HL-60/S4 treated with retinoic acid at 250 ng/mL for 4 days and 3 days (cell line): ENCODE results near the gene C1orf115.
"Not testable (repeated sequence)": the region's sequence is repeated elsewhere in the genome, so short reads cannot be mapped to it uniquely, and the experiment has no call there.

ENCODE experiments used
- in situ Hi-C: fragments of 300-500 bp; cut with MboI; formaldehyde crosslinking; loops from 2 replicates; pipeline ENCODE4 v1.7.0; 2022; ENCODE audit warnings: low sequenced_read_pairs

Gene C1orf115, protein sequence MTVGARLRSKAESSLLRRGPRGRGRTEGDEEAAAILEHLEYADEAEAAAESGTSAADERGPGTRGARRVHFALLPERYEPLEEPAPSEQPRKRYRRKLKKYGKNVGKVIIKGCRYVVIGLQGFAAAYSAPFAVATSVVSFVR

DNA sequence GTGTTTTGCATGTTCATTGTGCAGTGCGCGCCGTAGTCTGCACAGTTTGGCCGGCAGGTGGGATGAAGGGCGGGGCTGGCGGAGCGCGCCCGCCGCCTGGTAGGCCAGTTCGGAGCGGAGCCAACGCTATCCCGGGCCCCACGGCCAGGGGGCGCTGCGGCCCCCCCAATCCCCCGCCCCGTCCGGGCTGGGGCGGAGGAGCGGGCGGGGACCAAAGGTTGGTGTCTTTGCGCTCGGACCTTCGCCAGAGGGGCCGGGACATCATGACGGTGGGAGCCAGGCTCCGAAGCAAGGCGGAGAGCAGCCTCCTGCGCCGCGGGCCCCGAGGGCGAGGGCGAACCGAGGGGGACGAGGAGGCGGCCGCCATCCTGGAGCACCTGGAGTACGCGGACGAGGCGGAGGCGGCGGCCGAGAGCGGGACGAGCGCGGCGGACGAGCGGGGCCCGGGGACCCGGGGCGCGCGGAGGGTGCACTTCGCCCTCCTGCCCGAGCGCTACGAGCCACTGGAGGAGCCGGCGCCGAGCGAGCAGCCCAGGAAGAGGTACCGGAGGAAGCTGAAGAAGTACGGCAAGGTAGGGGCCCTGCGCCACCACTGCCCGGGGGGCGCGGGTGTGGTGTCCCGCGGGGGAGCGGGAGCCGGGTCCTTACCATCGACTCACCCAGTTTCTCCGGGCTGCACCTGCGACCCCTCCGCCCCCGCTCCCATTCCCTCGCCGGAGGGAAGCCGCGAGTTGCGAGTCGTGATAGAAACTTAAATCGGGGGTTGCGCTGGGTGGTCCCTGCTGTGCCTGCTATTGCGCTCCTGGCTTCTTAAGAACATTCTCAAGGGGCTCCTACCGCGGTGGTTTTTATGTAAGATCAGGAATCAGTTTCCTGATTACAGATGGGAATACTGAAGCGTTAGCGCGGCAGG, at the start of gene C1orf115:
C1orf115 (plus strand) TSS at position 224 of the 913 bp plus-strand sequence; CDS start at position 264, 40 bp downstream.
- in situ Hi-C loops: no loop called here

DNA sequence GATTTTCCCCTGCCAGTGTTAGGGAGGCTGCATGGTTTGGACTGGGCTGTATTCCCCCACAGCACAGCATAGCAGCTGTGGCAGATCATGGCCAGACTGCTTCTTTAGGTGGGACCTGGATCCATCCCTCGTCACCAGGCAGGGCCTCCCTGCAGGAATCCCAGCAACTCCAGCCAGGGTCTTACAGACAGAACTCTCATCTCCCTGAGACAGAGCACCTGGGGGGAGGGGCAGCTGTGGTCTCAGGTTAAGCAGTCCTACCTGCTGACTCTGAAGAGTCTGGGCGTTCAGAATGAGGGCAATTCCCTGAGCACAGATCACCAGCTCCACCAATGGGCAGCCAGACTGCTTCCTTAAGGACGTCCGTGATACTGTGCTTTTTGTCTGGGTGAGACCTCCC, 47.9 kb upstream of the C1orf115 start:
- in situ Hi-C loops: no loop called here

DNA sequence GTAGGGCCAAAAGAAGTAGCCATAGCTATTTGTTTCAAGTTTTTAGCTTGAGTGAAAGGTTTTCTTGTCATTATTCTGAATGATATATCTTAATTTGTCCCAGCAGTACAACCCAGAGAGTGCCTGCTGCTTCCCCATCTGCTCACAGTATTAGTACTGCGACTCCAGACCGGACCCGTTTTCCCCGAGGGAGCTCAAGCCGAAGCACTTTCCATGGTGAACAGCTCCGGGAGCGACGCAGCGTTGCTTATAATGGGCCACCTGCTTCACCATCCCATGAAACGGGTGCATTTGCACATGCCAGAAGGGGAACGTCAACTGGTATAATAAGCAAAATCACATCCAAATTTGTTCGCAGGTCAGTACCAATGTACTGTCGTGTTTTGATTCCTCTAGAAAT, 37.2 kb upstream of the C1orf115 start:
- in situ Hi-C loops: no loop called here

DNA sequence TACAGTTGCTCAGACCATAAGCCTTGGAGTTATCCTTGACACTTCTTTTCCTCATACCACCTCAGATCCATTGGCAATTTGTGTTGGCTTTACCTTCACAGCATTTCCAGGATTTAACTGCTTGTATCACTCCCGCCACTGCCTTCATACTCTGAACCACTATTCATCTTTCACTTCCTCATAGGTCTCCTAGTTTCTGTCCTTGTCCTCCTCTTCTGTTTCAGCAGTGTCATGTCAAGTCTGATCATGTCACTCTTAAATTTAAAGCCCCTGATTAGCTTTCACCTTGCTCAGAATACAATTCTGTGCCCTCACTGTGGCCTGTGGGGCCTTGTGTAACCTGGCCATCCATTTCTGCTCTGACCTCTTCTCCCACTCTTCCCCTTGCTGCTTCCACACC, 34.7 kb upstream of the C1orf115 start:
- in situ Hi-C loops: no loop called here

DNA sequence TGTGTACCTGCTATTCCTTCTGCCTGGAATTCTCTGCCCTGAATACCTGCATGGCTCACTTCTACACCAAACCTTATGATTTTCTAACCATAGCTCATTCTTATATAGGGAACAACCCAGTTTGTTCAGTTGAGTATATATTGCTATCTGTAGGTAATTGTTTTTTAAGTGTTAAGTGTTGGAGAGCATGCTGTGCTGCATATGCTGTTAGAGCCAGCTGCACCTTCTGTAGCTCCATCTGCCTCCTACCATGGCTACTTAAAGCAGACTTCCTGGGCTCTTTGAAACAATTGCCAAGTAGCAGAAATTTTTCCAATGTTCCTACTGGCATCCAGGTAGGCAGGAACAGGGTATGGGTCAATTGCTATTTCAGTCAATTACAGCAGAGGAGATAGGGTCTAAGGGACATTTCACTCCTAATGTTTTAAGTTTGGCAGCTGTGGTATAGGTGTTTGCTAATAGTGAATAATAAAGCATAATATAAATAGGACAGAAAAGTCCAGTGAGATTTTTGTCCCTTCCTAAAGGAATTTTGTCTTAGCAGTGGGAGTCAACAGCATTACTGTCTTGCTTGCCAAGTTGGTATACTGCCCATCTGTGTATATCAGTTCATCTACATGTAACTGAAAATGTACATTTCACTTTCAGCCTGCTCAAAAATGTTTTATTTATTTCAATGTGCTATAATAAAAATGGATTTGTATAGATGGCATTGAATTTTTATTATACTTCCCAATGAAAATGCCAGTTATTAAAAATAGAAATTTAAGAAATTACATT, 34.0 kb upstream of the C1orf115 start:
- in situ Hi-C loops: no loop called here

DNA sequence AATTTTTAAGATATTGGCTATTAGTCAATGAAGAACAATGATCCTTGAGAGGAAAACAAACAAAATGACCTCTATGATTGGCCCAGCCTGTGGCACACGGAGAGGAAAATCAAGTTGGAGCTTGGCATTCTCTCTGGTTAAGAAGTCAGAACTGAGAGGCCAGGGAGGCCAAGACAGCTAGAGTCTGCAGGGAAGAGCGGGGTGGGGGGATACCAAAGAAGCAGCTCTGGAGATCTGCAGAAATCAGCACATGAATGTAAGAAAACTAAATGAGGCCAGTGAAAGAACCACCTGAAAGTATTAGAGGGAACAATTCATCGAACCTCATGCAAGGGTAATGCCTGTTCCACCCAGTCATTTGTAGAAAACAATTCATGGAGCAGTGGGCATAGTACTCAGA, 23.8 kb upstream of the C1orf115 start:
- in situ Hi-C loops: no loop called here

DNA sequence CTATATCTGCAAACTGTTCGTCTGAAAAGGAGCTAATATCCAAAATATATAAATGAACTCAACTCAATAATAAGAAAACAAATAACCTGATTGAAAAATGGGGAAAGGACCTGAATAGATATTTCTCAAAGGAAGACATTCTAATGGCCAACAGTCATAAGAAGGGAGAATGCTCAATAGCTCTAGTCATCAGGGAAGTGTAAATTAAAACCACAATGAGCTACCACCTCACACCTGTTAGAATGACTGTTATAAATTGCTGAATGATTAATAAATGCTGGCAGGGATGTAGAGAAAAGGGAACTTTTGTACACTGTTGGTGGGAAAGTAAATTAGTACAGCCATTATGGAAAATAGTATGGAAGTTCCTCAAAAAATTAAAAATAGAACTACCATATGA, 21.2 kb upstream of the C1orf115 start:
- in situ Hi-C loops: no loop called here

DNA sequence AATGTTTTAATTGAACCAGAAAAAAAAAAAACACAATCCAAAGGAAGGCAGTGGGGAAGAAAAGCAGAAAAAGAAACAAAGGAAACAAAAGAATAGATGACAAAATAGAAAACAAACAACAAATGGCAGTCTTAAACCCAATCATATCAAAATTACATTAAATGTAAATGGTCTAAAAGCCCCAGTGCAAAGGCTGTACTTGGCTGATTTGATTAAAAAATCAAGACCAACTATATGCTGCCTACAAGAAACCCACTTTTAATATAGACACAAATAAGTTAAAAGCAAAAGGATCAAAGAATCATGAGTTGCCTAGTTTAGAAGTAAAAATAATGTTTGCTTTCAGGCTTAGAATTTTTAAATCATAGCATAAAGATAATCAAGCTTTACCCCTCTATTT, 19.8 kb upstream of the C1orf115 start:
- in situ Hi-C loops: no loop called here

DNA sequence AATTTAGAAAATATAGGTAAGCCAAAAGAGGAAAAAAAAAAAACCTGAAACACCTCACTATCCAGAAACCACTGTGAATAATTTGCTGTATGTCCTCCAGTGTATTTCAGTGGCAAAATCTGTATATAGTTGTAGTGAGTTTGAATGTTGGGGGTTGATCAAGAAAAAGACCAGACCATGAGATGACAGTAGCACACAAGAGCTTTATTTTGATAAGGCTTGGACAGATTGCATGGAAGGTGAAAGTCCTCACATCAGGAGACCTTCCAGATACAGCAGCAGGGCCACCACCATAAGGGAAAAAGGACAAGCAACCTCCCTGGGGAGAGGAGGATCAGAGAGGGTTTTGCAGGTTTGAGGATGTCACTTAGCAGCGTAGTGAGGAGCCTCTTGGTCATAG, 16.2 kb upstream of the C1orf115 start:
- in situ Hi-C loops: no loop called here

DNA sequence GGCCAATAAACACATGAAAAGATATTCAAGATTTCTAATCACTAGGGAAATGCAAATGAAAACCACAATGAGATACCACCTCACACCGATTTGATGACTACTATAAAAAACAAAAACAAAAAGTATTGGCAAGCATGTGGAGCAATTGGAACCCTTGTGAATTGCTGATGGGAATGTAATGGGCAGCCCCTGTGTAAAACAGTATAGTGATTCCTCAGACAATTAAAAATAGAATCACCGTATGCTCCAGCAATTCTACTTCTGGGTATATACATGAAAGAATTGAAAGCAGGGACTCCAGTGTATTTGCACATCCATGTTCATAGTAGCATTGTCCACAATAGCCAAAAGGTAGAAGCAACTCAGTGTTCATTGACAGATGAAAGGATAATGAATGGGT, 12.9 kb upstream of the C1orf115 start:
- in situ Hi-C loops: no loop called here

DNA sequence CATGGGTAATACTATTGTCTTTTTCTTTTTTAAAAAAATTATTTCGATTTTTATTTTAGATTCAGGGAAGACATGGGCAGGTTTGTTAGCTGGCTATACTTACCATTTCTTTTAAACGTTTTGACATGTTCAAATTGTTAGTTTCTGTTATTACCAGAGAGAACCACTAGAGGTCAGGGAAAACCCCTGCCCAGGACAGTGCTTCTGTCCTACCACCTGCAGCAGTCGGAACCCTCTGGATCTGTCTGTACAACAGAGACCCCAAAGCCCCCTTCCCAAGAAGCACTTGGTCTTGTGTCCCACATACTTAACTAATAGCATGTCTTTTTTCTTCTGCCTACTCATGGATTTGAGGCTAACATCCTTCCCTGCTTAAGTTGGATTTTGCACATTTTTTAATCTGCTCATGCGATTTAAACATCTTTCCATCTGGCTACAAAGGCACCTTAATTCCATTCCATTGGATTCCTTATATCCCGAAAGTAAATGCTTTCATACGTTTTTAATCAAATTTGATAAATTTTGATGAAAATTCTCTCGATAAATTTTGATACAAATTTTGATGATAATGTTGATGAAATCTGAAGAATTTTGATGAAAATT, 10.0 kb upstream of the C1orf115 start:
- in situ Hi-C loops: no loop called here

DNA sequence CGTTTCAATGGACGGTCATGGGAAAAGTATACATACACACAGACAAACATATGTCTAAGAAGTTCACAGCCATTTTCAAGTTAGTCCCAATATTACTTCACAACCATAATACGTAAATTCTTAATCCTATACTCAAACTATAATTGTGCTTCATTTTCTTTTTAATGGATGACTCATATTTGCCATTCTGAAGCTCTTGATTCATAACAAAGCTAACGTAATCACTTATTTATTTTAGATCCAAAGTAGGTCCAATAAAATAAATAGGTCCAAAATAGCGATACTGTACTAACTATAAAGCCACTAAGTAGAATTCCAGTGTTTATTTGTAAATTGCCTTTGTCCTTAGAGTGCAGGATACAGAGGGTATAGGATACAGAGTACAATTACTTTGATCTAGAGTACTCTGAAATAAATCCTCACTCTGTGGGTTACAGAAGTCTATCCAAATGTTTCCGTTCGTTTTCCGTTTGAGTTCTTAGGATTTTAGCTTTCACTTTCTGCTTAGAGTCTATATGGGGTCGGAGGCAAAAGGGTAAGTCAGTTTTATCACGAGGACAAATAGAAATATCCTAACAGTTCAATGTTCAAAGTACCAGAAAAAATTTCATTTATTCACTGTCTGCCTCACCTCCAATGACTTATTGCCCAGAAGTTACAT, 8.8 kb upstream of the C1orf115 start:
- in situ Hi-C loops: no loop called here

DNA sequence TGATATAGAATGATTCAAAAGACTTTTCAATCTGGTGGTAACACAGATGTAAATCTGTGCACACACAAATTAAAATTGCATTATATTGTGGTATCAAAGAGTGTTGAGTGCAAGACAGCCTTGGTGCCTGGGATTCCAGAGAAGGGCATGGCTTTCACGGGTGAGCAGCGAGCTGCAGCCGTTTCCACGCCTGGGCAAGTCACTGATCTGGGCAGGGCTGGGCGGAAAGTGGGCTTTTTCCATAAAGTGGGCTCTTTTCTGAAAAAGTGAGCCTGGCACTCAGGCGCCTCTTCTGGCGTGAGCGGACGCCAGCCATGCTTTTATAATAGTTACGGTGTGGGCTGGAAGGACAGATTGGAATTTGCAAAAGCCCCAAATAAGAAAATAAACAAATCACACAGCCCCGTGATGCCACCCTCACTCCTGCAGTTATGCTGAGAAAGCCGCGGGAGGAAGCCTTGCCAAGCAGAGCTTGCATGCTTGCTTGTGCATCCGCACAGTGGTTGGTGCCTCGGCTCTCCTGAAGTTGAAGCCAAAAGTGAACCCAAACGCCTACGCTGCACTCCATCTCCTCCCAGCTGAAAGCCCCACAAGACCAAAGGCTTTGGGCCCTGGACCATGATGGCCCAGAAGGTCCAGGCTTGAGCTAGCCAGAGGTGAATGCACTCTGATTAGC, 7.1 kb upstream of the C1orf115 start:
- in situ Hi-C loops: no loop called here

DNA sequence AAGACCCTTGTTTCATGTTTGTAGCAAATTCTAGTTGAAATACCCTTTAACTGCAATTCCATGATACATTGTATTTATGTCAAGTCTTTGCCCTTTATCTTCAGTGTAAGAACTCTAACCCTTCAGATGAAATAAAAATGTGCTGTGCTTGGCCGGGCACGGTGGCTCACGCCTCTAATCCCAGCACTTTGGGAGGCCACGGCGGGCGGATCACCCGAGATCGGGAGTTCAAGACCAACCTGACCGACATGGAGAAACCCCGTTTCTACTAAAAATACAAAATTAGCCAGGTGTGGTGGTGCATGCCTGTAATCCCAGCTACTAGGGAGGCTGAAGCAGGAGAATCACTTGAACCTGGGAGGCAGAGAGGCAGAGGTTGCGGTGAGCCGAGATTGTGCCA, 6.4 kb upstream of the C1orf115 start:
- in situ Hi-C loops: not testable (repeated sequence)

DNA sequence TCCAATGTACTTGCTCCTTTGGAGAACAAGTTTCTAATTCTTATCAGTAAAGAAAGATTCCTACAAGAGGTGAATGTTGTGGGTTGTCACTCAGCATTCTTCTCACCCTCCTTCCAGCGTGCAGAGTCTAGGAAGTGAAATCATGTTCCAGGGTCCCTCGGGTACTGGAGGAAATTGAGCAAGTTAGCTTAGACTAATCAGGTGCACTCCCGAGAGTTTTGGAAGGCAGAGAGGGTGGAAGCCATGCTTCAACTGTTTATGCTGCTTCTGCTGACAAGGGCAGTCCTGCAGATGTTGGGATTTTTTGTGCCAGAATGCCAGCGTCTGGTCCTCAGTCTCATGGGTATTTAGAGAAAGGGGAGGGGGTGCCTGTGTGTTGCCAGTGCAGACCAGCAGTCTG, 5.3 kb upstream of the C1orf115 start:
- in situ Hi-C loops: no loop called here

DNA sequence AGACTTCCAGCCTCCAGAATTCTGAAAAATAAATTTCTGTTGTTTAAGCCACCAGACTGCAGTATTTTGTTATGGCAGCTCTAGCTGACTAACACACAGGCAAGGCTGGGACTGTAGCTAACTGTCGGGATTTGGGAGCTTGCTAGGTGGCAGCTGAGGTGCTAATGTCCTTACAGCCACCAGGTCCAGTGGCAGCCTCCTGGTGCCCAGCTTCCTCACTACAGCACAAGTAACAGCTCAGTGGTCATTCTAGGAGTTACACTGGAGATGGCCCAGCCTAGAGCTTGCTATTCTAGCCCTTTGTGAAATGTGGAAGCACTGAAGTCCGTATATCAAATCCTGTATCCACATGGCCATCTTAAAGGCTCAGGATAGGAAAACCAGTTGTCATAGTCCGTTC, 4.3 kb upstream of the C1orf115 start:
- in situ Hi-C loops: no loop called here

DNA sequence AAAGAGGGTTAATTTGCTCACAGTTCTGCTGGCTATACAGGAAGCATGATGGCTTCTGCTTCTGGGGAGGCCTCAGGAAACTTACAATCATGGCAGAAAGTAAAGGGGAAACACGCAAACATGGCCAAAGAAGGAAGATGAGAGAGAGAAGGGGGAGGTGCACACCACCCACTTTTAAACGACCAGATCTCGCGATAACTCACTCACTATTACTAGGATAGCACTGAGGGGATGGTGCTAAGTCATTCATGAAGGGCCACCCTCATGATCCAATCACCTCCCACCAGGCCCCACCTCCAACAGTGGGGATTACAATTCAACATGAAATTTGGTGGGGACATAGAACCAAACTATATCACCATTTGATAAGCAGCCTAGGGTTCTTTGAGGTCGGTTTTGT, 2.4 kb upstream of the C1orf115 start:
- in situ Hi-C loops: no loop called here

DNA sequence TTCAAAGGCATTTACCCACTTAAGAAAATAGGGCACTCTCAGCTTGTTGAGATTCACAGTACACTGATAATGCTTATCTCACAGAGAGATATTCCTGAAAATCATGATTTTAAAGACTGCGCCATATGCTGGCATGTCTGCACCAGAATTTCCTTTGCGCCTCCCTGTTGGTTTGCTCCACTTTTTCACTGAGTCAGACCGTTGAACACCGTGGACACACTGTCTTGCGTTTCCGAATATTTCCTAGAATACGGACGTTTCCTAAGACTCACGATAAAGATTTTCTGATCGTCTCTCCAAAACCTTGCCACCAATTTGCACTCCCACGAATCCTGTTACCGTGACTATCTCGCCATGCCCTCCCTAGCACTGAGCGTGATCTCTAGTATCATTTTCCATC, 497 bp upstream of the C1orf115 start:
- in situ Hi-C loops: no loop called here

DNA sequence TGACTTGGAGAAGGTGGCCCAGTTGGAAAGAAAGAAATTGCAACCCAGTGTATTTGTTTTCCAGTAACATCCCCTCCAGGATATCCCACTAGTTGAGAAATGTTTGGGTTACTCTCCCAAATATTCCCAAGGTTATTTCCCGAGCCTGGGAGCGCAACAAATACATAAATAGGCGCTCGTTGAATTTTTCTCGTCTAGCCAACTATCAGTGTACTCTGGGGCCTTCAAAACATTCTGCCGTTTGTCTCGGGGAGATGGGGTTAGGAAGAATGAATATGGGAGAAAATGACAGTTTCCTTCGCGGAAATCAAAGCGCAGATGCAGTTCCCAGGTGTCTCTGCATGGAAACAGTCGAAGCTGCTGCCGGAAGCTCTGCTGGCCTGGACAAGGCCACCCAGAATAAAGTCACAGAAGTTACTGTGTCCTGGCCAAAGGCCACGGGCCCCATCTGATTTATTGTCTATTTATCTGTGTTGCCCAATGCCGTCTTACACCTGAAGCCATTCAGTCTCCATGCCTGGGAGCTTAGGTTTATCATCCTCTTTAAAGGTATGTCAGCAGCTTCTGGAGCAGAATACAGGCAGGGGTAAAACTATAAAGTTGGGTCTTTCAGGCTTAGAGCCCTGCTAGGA, 1.0 kb downstream of the C1orf115 start:
- in situ Hi-C loops: no loop called here
